ENCODE results near the gene C2orf78. TPM values are rescaled to one million over a fixed set of nuclear protein-coding genes. Genes with fewer than 3 reads are reported as not detected.
"Not testable (repeated sequence)": the region's sequence is repeated elsewhere in the genome, so short reads cannot be mapped to it uniquely, and the experiment has no call there.

The C2orf78 gene
- total RNA-seq, 1 donor from 2014 or later = not detected

DNA sequence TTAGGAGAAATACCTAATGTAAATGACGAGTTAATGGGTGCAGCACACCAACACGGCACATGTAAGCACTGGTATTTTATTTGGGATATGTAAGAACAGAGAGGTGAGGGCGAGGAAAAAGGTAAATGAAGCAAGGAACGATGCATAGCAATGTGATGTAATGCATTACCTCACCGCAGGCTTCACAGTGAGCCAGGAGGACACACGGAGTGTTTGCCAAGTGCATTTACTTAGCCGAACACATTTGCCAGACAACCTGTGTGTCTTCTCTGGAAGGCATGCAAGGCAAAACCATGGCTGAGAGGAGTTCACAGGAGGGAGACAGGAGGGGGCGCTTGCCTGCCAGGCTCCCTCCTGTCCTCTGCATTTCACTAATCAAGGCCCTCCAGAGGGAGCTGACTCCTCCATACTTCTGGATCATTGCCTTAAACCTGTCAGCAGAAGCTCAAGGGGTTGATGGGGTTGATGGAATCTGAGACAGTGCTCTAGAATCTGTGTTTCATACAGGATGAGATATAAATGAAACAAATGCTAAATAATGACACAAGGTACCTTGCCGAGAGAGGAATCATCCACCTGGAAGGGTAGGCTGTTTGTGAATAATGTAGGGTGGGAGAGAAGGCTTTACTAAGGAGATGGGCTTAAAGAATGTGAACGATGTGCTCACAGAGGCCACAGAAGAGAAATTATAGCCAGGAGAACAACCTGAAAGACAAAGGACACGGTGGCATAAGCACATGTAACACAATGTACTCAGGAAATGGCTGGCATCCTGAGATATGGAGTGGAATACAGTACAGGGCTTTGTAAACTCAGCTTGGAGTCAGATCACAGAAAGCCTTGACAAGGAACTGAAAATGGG is 37.7 kb upstream of the C2orf78 start:
- H3K27ac ChIP-seq (replicated peaks) = peak overlapping the region; percentile 43
- intact Hi-C loops (cut with micrococcal nuclease) = no loop called here
- DNase-seq = no peak
- H3K36me3 ChIP-seq = peaks cover 42% of the 10 kb centered on the region
- no peak overlapping the region for H3K4me3 ChIP-seq
- no peaks in the 10 kb centered on the region for H3K9me3 ChIP-seq (replicated peaks)
- TF ChIP-seq, protein P1, sequence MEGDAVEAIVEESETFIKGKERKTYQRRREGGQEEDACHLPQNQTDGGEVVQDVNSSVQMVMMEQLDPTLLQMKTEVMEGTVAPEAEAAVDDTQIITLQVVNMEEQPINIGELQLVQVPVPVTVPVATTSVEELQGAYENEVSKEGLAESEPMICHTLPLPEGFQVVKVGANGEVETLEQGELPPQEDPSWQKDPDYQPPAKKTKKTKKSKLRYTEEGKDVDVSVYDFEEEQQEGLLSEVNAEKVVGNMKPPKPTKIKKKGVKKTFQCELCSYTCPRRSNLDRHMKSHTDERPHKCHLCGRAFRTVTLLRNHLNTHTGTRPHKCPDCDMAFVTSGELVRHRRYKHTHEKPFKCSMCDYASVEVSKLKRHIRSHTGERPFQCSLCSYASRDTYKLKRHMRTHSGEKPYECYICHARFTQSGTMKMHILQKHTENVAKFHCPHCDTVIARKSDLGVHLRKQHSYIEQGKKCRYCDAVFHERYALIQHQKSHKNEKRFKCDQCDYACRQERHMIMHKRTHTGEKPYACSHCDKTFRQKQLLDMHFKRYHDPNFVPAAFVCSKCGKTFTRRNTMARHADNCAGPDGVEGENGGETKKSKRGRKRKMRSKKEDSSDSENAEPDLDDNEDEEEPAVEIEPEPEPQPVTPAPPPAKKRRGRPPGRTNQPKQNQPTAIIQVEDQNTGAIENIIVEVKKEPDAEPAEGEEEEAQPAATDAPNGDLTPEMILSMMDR (IDR thresholded peaks at IDR 0.05; ENCODE audit: borderline replicate concordance) = no peak
- H3K4me1 ChIP-seq = peaks cover 12% of the 10 kb centered on the region
- no peaks in the 10 kb centered on the region for H3K27me3 ChIP-seq (ENCODE audit: low read depth)

DNA sequence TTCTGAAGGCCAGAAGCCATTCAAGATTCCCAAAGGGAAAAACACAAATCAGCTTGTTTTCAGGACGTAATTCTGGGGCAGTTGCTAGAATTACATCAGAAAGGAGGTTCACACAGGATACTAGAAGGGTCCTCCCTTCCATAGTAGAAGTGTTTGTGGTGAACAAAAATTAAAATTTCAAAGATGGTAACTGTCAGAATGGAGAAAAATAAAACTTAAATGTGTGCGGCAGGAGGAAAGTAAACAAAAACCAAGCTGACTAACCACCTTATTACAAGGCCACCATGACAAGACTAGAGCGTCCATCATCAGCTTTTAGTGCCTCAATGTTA is 37.1 kb upstream of the C2orf78 start:
- Histone ChIP-seq H3K27ac (replicated peaks) (peak overlapping the region; percentile 43), H3K9me3 (replicated peaks) (no peaks in the 10 kb centered on the region), H3K4me1 (peaks cover 12% of the 10 kb centered on the region), H3K4me3 (no peak overlapping the region), H3K27me3 (ENCODE audit: low read depth) (no peaks in the 10 kb centered on the region), H3K36me3 (peaks cover 39% of the 10 kb centered on the region)
- intact Hi-C loops (cut with micrococcal nuclease) = no loop called here
- no peak for DNase-seq
- TF ChIP-seq, protein P1 (IDR thresholded peaks at IDR 0.05; ENCODE audit: borderline replicate concordance) = no peak

DNA sequence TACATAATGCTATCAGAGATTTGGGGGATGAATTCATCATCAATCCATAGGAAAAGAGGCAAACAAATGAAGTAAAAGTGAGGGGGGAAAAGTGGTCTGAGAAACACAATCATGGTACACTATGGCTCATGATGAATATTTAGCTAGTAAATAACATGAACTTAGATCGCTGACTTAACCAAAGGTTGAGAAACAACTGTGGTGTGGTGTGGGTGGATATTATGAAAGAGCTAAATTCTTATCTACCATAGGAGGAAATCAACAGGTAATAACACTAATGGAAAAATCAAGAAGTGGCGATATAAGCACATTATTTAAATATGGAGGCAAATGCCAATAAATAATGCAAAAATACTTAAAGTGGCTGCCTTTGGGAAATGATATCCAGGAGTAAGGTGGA is 34.7 kb upstream of the C2orf78 start:
- H3K9me3 ChIP-seq (replicated peaks) = peaks cover 2% of the 10 kb centered on the region
- peaks cover 12% of the 10 kb centered on the region for H3K4me1 ChIP-seq
- H3K27ac ChIP-seq (replicated peaks) = no peak overlapping the region
- no peaks in the 10 kb centered on the region for H3K27me3 ChIP-seq (ENCODE audit: low read depth)
- intact Hi-C loops (cut with micrococcal nuclease) = no loop called here
- H3K36me3 ChIP-seq = peaks cover 45% of the 10 kb centered on the region
- no peak overlapping the region for H3K4me3 ChIP-seq
- TF ChIP-seq, protein P1 (IDR thresholded peaks at IDR 0.05; ENCODE audit: borderline replicate concordance) = no peak
- no peak for DNase-seq

DNA sequence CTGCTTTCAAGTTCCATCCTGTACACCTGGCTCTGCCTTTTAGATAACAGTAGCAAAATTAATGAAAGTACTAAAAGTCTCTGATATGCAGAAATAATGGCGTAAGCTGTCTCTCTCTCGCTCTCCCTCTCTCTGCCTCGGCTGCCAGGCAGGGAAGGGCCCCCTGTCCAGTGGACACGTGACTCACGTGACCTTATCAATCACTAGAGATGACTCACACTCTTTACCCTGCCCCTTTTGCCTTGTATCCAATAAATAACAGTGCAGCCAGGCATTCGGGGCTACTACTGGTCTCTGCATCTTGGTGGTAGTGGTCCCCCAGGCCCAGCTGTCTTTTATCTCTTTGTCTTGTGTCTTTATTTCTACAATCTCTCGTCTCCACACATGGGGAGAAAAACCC is 29.7 kb upstream of the C2orf78 start:
- intact Hi-C loops (cut with micrococcal nuclease); H3K27ac ChIP-seq (replicated peaks); H3K4me3 ChIP-seq; H3K9me3 ChIP-seq (replicated peaks); H3K27me3 ChIP-seq (ENCODE audit: low read depth); DNase-seq: not testable (repeated sequence)
- H3K4me1 ChIP-seq = peaks cover 10% of the 10 kb centered on the region
- H3K36me3 ChIP-seq = peaks cover 34% of the 10 kb centered on the region

DNA sequence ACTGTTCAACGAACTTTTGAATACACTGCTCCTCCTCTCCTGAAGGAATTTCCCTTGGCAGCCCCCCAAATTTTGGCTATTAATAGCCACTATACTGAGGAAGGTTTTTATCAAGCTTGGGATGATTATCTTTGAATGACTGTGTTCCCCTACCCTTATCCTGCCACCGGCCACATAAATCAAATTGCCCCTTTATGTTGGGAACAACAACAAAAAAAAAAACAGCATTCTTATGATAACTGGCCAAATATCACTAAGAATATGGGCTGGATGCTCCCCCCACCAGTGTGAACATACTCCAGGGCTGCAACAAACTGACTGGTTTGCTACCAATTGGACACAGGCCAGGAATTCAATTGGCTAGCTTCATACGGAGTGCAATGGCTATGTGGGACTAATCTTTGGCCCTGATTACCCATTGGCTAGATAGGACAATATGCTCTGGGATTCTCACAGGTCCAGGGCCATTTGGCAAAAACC is 24.7 kb upstream of the C2orf78 start:
- H3K4me3 ChIP-seq = no peak overlapping the region
- peaks cover 27% of the 10 kb centered on the region for H3K4me1 ChIP-seq
- H3K36me3 ChIP-seq = peaks cover 46% of the 10 kb centered on the region
- TF ChIP-seq, protein P1 (IDR thresholded peaks at IDR 0.05; ENCODE audit: borderline replicate concordance) = no peak
- intact Hi-C loops (cut with micrococcal nuclease) = no loop called here
- no peaks in the 10 kb centered on the region for H3K27me3 ChIP-seq (ENCODE audit: low read depth)
- no peak for DNase-seq
- H3K27ac ChIP-seq (replicated peaks) = peak overlapping the region; percentile 71
- H3K9me3 ChIP-seq (replicated peaks) = peaks cover 2% of the 10 kb centered on the region

DNA sequence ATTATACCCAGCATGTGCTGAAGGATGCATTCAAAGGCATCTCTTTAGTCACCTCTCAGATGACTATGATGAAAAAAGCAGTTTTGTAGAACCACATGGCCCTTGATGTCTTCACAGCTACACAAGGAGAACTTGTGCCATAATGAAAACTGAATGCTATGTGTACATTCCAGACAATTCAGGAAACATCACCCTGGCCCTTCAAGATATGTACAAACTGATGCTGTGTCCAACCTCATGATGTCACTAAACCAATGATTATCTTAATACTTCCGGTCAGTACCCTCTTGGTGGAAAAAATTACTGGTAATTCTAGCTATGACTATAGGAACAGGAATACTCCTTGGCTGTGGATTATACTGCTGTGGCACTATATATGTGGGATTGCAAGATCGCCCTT is 24.1 kb upstream of the C2orf78 start:
- Histone ChIP-seq H3K4me3 (no peak overlapping the region), H3K4me1 (peaks cover 27% of the 10 kb centered on the region), H3K36me3 (peaks cover 46% of the 10 kb centered on the region), H3K27ac (replicated peaks) (peak overlapping the region; percentile 71), H3K27me3 (ENCODE audit: low read depth) (no peaks in the 10 kb centered on the region), H3K9me3 (replicated peaks) (no peaks in the 10 kb centered on the region)
- intact Hi-C loops (cut with micrococcal nuclease) = no loop called here
- TF ChIP-seq, protein P1 (IDR thresholded peaks at IDR 0.05; ENCODE audit: borderline replicate concordance) = no peak
- DNase-seq = no peak
